HG02981 (cell line): Measurements from ENCODE around the gene RPS10.
"Not testable (repeated sequence)": the region's sequence is repeated elsewhere in the genome, so short reads cannot be mapped to it uniquely, and the experiment has no call there.

Experiments
- ATAC-seq: cut with Tn5 transposase; IDR thresholded peaks from one replicate; pipeline ENCODE4 v1.9.1; 2021; ENCODE audit warnings: mild to moderate bottlenecking, moderate library complexity; ENCODE audit not compliant: unreplicated experiment

The RPS10 gene

DNA sequence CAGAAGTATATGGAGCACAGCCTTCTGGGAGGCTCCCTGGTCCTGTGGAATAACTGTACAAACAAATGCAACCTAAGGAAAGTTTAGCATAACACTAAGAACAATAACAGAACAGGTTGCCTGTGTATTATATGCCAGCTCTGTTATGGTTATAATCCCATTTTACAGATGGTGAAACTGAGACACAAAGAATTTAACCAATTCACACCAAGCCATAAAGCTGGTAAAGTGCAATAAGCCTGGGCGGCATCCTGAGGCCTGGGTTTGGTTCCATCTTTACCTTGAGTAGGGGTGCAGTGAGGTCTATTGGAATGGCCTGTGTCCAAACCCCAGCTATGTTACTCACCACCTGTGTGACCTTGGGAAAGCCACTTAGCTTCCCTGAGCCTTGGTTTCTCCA is 25.3 kb upstream of the RPS10 start:
- ATAC-seq: no peak

DNA sequence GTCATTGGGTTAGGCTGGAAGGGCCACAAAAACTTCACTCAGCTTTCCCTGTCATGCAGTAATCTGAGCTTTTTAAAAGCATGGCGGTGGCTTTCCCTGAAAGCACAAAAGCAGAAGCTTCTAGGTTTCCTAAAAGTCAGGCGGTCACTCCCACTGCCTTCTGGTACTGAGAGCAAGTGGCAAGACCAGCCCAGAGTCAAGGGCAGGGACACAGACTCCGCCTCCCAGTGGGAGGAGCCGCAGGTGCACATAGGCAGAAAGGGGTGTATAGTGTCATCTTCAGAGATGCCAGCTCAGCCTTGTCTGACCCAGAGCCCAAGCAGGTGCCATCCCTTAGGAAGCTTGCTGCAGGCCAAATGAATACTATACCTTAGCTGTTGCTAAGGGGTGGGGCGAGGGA is 22.0 kb upstream of the RPS10 start:
- ATAC-seq: no peak

DNA sequence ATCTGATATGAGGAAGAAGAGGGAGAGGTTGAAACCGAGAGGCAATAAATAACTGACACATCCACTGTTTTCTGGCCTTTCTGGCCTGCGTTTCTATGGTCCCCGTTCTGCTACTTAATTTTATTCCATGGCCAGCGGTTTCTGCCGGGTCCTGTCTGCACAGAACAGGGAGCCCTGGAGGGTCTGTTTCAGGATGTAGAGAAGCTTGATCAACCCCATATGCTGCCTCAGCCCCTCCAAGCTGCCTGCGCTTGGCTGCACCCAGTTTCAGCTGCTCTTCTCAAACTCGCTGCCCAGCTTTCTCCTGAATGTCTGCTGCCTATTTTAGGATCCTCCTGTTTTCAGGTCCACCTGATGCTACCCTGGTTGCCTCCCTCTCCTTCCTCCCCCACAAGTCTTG is 21.5 kb upstream of the RPS10 start:
- no peak for ATAC-seq

DNA sequence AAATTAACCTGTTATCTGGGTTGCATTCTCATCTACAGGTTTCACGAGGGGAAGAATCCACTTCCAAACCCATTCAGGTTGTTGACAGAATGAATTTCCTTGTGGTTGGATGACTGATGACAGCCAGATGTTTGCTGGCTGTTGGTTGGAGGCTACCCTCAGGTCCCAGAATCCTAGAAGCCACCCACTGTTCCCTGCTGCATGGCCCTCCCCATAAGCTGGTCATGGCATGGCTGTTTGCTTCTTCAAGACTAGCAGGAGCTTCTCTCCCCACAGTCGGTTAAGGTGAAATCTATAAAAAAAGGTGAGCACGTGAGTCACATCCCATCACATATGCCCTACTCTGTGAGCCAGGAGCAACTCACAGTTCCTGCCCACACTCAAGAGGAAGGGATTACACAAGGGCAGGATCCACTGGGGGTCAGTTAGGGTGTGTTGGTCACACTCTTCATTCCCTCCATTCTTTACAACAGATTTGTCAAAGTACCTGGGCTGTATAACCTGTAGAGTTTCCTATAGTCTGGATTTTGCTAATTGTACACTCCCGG is 19.5 kb upstream of the RPS10 start:
- no peak for ATAC-seq

DNA sequence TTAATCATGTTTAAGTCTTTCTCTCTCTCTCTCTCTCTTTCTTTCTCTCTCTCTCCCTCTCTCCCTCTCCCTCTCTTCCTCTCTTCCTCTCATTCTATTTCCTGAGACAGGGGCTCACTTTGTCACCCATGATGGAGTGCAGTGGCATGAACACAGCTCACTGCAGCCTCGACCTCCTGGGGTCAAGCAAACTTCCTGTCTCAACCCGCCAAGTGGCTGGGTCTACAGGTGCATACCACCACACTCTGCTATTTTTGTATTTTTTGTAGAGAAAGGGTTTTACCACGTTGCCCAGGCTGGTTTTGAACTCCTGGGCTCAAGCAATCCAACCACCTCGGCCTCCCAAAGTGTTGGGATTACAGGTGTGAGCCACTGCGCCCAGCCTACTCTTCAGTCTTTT is 15.7 kb upstream of the RPS10 start:
- ATAC-seq: no peak

DNA sequence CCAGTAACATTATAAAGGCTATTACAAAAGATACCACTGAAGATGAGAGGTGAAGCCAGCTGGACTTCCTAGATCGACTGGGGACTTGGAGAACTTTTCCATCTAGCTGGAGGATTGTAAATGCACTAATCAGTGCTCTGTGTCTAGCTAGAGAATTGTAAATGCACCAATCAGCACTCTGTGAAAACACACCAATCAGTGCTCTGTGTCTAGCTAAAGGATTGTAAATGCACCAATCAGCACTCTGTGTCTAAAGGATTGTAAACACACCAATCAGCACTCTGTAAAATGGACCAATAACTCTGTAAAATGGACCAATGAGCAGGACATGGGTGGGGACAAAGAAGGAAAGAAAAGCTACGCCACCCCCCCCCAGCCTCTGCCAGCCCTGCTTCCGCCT is 13.6 kb upstream of the RPS10 start:
- no peak for ATAC-seq

DNA sequence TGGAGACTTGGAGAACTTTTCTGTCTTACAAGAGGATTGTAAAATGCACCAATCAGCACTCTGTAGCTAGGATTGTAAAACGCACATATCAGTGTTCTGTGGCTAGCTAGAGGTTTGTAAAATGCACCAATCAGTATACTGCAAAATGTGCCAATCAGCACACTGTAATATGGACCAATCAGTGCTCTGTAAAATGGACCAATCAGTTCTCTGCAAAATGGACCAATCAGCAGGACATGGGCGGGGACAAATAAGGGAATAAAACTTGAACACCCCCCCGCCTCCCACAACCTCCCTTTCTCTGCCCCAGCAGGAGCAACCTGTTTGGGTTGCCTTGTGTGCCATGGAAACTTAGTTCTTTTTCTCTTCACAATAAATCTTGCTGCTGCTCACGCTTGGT is 12.8 kb upstream of the RPS10 start:
- no peak for ATAC-seq

DNA sequence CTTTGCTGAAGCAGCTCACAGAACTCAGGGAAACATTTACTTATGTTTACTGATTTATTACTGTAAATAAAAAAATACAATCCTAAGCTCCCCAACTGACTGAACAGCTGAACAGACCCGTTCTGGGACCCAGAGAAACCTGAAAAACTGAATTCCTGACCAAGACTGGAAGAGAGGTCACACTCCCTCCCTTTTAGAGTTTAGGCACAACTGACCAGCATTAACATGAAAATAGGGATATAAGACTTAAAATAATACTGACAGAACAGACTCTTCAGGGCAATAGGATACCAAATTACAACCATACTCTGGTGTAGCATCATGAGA is 11.7 kb upstream of the RPS10 start:
- no peak for ATAC-seq

DNA sequence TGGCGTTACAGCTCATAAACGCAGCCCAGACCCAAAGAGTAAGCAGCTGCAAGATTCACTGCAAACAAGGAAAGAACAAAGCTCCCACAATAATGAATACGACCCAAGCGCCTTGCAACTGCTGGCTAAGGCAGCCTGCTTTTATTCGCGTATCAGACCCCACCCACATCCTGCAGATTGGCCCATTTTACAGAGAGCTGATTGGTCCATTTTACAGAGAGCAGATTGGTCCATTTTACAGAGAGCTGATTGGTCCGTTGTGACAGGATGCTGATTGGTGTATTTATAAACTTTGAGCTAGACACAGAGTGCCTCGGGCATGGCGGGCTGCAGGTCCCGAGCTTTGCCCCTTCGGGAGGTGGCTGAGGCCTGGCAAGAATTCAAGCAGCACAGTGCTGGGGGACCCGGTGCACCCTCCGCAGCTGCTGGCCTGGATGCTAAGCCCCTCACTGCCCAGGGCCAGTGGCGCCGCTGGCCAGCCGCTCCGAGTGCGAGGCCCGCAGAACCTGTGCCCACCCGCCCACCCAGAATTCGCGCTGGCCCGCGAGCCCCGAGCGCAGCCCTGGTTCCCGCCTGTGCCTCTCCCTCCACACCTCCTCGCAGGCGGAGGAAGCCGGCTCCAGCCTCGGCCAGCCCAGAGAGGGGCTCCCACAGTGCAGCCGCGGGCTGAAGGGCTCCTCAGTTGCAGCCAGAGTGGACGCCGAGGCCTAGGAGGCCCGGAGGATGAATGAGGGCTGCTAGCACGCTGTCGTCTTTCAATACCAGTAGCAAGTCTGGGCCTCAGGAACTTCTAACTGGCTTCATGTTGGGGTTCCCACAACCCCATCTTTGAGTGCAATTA is 11.2 kb upstream of the RPS10 start:
- ATAC-seq: no peak

DNA sequence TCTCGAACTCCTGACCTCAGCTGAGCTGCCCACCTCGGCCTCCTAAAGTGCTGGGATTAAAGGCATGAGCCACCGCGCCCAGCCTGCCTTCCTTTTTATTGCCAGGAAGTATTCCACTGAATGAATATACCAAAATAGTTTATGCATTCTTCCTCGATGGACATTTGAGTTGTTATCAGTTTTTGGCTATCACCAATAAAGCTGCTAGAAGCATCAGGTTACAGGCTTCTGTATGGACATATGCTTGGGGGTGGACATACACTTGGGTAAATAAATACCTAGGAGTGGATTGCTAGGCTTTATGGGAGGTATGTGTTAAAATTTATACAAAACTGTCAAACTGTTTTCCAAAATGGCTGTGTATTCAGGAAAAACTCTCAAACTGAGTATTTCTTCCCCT is 10.0 kb upstream of the RPS10 start:
- no peak for ATAC-seq

DNA sequence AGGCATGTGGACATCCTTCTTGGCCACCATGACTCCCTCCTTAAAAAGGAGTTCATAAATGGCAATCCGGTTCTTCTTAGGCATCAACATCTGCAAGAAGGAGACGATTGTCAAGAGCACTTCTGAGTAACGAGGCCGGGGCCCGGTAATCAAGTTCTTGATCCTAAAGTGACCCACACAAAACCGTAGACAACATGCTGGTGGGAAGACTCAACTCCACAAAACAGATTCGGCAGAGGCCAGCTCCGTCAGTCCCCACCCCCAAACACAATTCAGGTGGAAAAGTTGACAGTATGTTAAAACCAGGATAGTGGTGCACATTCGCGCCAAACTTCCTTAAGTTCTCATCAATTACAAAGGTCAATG is 754 bp downstream of the RPS10 start:
- ATAC-seq: no peak

DNA sequence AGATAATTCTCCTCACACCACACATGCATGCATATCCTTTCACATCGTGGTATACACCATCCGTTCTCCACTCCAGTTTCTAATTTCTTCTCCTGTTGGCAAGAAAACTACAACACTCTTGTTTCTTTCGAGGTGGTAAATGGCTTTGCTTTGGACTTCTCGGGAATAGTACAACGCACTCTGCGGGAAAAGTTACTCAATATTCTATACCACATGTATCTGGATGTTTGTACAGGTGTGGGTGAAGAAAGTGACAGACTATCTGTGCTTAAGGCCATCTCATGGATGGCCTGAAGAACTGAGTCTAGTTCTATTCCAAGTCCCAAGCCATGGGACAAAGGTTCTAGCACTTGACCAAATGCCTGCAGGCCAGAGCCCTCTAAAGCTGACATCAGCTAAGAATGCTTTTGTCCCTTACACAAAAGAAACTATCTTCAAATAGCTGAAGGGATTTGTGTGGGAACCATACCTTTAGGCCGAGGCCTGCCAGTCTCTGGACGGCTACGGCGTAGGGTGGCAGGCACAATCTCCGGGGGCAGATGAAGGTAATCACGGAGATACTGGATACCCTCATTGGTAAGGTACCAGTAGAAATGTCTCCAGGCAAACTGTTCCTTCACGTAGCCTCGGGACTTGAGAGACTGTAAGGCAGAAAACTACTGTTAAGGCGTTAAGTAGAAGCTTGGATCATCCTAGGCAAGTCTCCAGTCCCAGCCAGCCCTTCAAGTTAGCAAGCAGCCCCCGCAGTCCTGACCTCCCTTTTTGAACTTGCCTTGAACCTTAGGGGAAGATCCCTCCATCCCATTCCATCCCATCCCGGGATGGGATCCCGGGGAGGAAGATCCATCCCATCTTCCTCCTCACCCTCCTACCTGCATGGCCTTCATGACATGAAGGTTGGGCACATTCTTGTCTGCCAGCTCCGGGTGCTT is 1.4 kb downstream of the RPS10 start:
- no peak for ATAC-seq

DNA sequence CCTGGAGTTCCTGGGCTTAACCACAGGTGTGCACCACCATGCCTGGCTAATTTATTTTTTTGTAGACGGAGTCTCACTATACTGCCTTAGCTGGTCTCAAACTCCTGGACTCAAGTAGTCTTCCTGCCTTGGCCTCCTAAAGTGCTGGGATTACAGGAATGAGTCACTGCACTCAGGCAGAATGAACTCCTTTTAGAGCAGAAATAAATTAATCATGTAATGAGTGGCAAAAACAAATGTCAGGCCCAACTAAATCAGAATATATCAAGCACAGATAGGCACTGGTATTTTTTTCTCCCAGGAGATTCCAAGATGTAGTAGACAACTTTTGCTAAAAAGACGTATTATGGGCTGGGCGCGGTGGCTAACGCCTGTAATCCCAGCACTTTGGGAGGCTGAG is 2.6 kb downstream of the RPS10 start:
- ATAC-seq: no peak

DNA sequence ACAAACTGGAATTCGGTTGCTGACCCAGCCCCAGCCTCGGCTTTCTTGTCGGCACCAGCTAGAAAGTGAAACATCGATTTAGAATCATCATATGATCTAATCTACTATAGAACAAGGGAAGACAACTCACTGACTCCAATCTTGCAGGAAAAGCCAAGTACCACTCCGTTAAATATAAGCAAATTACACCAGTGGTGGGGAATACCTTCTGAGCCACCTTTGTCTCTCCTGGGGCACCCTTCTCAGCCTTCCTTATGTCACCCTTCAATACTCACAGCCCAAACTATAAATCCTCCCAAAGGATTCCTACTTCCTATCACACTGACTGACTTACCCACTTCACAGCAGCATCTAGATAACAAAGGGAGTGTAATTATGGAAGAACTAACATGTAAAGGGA is 7.5 kb downstream of the RPS10 start:
- no peak for ATAC-seq

DNA sequence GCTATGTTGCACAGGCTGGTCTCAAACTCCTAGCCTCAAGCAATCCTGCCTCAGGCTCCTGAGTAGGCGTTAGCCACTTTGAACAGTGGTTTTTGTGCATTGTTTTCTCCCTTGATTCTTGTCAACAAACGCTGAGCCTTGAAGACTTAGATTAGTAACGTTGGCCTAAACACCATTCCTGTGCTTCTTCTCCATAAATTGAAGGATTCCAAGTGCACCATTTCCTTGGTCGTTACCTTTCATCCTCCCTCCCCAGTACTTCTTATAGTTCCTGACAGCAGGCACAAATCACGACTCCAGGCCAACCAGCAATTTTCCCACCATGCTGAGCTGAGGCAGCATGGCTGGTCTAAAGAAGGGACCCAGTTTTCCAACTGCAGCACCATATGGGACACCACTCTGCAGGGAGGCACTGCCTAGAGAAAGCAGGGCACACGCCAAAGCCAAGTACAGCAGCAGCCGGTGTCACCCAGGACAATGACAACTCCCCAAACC is 8.9 kb downstream of the RPS10 start:
- no peak for ATAC-seq

DNA sequence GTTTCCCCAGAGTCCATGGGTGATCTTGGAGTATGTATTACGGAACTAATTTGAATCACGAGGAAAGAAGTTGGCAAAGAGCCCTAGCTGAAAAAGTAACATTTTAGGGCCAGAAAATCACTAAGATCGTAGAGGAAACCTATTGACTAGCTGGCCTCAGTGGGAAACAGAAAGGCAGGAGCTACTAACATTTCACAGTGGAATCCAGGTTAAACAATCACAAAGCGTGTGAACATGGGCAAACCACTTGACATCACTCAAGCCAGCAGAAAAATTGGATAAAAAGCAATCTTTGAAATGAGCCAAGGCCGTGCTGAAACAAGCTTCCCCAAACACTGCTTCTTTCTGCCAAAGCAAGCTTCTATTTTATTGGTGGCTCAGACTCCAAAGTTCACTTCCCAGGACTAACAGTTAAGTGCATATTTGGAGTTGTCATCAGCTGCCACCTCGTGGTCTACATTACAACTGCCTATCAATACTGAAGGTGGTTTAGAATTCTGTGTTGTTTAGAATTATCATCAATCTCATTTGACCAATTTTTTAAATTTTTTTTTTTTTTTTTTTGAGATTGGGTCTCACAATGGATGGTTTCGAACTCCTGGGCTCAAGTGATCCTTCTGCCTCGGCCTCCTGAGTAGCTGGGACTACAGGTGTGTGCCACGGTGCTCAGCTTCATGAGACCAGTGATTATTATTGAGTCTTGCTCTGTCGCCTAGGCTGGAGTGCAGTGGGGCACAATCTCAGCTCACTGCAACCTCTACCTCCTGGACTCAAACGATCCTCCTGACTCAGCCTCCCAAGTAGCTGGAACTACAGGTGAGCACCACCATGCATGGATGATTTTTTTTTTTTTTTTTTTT is 10.6 kb downstream of the RPS10 start:
- ATAC-seq: no peak

DNA sequence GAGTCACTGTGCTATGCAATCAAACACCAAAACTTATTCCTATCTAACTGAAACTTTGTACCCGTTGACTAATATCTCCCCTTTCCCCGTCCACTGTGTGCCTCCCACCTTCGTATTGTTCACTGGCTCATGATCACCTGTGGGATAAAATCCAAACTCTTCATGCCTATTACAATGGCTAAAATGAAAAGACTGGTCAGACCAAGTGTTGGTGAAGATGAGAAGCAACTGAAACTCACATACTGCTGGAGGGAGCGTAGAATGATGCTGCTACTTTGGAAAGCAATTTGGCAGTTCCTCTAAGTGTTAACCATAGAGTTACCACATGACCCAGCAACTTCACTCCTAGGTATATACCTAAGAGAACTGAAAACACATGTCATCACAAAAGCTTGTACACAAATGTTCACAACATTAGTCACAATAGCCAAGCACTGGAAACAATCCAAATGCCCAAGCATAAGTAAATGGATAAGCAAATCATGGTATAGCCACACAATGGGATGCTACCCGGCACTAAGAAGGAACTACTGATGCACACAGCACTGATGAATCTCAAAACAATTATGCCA is 13.1 kb downstream of the RPS10 start:
- no peak for ATAC-seq

DNA sequence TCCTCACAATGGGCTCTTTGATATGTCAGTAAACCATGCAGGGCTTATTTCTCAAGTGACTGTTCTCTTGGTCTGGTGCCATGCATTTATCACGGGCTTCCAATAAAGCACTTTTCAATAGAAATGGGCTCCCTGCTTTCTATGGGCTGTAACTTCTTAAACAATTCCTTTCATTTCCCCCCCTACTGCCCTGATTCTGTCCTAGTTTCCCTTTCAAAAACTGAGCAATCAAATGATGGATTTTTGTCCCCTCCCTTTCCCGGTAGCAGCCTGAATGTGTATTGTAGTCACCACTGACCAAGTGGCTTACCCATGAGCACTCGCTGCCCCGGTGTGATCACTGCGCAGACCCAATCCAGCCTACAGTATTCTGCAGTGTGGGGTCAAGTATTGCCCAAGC is 13.9 kb downstream of the RPS10 start:
- no peak for ATAC-seq

DNA sequence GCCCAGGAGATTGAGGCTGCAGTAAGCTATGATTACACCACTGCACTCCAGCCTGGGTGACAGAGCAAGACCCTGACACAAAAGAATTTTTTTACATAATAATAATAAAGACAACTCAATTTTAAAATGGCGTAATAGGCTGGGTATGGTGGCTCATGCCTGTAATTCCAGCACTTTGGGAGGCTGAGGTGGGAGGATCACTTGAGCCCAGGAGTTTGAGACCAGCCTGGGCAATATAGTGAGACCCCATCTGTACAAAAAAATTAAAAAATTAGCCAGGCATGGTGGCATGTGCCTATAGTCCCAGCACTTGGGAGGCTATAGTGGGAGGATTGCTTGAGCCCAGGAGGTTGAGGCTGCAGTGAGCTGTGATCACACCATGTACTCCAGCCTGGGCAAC is 18.0 kb downstream of the RPS10 start:
- ATAC-seq: not testable (repeated sequence)

DNA sequence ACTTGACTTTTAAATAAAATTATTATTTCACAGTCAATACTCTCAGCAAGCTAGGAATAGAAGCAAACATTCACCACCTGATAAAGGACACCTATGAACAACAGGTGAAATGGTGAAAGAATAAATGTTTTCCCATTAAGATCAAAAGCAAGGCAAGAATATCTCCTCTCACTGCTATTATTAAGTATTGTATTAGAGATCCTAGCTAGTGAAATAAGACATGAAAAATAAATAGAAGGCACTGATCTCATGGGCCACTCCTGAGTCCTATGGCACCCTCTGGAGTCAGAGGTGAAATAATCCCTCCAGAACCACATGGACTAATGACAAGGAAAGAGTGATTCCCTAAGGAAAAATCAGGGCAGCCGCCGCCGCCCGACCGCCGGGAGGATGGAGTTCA is 29.4 kb downstream of the RPS10 start:
- ATAC-seq: no peak

DNA sequence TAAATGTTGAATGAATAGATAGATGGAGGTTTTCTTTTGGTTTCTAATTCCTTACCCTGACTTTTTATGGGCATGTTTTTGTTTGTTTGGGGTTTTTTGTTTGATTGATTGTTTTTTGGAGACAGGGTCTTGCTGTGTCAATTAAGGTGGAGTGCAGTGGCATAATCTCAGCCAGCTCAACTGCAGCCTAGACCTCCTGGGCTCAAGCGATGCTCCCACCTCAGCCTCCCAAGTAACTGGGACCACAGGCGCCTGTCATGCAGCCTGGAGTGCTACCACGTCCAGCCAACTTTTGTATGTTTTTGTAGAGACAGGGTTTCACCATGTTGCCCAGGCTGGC is 31.9 kb downstream of the RPS10 start:
- no peak for ATAC-seq
